Lower leg skin (tissue), 3 donors: ENCODE data around the gene ORC3.

Experiments used
- POLR2A ChIP-seq, 2 donors: fragments of 450-650 bp; IDR thresholded peaks; one replicate each; pipeline ENCODE4 v1.6.1; 2016 to 2017; ENCODE audit warnings: antibody characterized with exemption in 2 of 2, mild to moderate bottlenecking in 1 of 2, moderate library complexity in 1 of 2
- TF ChIP-seq, protein P1 (sequence below), 3 donors: fragments of 450-650 bp; IDR thresholded peaks; one replicate each; pipeline ENCODE4 v1.5.1; 2016; ENCODE audit warnings: antibody characterized with exemption in 3 of 3, mild to moderate bottlenecking in 3 of 3, moderate library complexity in 2 of 3

DNA sequence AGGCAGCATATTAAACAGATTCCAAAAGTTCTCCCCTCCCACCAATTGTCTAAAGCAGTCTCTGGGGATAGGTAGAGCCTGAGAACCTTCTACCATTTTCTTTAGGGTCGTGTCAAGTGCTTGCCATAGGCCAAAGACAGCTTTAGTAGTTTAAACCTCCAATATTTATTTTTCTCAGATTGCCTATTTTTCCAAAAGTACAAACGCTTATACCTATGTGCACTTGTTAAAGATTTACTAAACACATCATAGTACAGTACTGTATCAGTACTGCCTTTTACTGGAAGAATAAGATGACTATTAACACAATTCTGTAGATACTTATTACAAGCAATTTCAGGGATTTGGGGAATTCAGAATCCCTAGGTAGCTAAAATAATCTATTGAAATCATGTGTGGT is 82.7 kb downstream of the ORC3 start:
- TF ChIP-seq, protein P1, sequence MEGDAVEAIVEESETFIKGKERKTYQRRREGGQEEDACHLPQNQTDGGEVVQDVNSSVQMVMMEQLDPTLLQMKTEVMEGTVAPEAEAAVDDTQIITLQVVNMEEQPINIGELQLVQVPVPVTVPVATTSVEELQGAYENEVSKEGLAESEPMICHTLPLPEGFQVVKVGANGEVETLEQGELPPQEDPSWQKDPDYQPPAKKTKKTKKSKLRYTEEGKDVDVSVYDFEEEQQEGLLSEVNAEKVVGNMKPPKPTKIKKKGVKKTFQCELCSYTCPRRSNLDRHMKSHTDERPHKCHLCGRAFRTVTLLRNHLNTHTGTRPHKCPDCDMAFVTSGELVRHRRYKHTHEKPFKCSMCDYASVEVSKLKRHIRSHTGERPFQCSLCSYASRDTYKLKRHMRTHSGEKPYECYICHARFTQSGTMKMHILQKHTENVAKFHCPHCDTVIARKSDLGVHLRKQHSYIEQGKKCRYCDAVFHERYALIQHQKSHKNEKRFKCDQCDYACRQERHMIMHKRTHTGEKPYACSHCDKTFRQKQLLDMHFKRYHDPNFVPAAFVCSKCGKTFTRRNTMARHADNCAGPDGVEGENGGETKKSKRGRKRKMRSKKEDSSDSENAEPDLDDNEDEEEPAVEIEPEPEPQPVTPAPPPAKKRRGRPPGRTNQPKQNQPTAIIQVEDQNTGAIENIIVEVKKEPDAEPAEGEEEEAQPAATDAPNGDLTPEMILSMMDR (IDR thresholded peaks at IDR 0.05) = no peak
- no peak for TF ChIP-seq POLR2A (IDR thresholded peaks at IDR 0.05)
